ENCODE measurements around the gene ACOT11.

Gene ACOT11

DNA sequence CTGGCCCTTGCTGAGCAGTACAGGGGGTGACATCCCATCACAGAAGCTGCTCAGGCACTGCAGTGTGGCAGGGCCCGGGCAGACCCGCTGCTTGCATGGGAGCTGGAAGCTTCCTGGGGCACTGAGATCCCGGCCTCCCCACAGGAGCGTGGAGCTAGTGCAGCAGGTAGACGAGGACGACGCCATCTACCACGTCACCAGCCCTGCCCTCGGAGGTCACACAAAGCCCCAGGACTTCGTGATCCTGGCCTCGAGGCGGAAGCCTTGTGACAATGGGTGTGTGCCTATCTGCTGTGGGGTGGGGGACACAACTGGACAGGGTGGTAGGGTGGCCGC is 58.9 kb downstream of the ACOT11 start:
- no peak overlapping the region for H3K9ac ChIP-seq (ENCODE audit: low read length)
- no peaks in the 10 kb centered on the region for H3K9me2 ChIP-seq (replicated peaks; ENCODE audit: insufficient read depth, low read length)
- H3K4me3 ChIP-seq (ENCODE audit: low read length), result no peak overlapping the region
- TF ChIP-seq, protein P1, sequence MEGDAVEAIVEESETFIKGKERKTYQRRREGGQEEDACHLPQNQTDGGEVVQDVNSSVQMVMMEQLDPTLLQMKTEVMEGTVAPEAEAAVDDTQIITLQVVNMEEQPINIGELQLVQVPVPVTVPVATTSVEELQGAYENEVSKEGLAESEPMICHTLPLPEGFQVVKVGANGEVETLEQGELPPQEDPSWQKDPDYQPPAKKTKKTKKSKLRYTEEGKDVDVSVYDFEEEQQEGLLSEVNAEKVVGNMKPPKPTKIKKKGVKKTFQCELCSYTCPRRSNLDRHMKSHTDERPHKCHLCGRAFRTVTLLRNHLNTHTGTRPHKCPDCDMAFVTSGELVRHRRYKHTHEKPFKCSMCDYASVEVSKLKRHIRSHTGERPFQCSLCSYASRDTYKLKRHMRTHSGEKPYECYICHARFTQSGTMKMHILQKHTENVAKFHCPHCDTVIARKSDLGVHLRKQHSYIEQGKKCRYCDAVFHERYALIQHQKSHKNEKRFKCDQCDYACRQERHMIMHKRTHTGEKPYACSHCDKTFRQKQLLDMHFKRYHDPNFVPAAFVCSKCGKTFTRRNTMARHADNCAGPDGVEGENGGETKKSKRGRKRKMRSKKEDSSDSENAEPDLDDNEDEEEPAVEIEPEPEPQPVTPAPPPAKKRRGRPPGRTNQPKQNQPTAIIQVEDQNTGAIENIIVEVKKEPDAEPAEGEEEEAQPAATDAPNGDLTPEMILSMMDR (IDR thresholded peaks at IDR 0.05; ENCODE audit: low read length), result no peak
- TF ChIP-seq EZH2phosphoT487 (IDR thresholded peaks at IDR 0.05; ENCODE audit: low read length) (no peak), EZH2 (optimal IDR thresholded peaks at IDR 0.05; ENCODE audit: low read depth, low read length) (no peak)
- peaks cover 13% of the 10 kb centered on the region for H3K4me1 ChIP-seq (ENCODE audit: low read length)
- H2AFZ ChIP-seq (ENCODE audit: low read length), result no peak overlapping the region
- no peaks in the 10 kb centered on the region for H3K9me3 ChIP-seq (replicated peaks; ENCODE audit: insufficient read depth, low read length)
- no peak overlapping the region for H3K27ac ChIP-seq (ENCODE audit: low read length)
- H3K27me3 ChIP-seq (replicated peaks; ENCODE audit: insufficient read depth, low read length), result no peaks in the 10 kb centered on the region
- no peak overlapping the region for H3K4me2 ChIP-seq (ENCODE audit: low read depth, low read length)
- no peaks in the 10 kb centered on the region for H4K20me1 ChIP-seq (ENCODE audit: insufficient read depth, low read length)
- H3F3A ChIP-seq (ENCODE audit: insufficient read depth, low read length), result peaks cover 5% of the 10 kb centered on the region; the same call in 1 of the 2 replicates
- H3K79me2 ChIP-seq (ENCODE audit: low read length), result no peaks in the 10 kb centered on the region
- no peak for DNase-seq
- H3K36me3 ChIP-seq (replicated peaks; ENCODE audit: insufficient read depth, low read length), result no peaks in the 10 kb centered on the region

DNA sequence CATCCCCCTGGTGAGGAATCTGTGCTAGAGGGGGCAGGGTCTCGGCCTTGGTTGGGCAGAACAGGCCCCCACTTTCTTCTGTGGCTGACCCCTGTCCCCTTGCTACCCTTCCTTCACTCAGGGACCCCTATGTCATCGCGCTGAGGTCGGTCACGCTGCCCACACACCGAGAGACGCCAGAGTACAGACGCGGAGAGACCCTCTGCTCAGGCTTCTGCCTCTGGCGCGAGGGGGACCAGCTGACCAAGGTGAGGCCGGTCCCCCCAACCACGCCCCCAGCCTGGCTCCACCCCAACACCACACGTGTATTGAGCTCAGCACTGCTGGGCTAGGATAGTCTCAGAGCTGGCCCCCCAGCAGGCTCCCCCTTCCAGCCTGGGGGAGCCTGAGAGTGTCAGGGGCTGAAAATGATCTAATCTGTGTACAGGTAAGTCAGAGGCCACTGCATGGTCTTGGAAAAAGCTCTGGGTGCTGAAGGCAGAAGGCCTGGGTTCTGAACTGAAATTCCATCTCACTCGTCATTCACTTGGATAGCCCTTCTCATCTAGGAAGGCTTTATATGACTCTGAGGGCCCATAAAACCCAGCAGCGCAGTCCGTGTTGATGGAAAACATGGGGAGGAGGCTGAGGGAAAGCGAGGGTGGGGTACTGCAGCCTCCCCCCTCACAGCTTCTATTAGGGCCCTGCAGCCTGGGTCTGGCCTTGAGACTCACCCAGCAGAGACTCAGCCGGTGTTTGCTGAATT is 60.0 kb downstream of the ACOT11 start:
- no peaks in the 10 kb centered on the region for H3K27me3 ChIP-seq (replicated peaks; ENCODE audit: insufficient read depth, low read length)
- DNase-seq, result no peak
- H3K4me3 ChIP-seq (ENCODE audit: low read length), result no peak overlapping the region
- H4K20me1 ChIP-seq (ENCODE audit: insufficient read depth, low read length), result no peaks in the 10 kb centered on the region
- H3K9me2 ChIP-seq (replicated peaks; ENCODE audit: insufficient read depth, low read length), result no peaks in the 10 kb centered on the region
- H3F3A ChIP-seq (ENCODE audit: insufficient read depth, low read length), result peaks cover 5% of the 10 kb centered on the region; the same call in 1 of the 2 replicates
- no peak overlapping the region for H3K27ac ChIP-seq (ENCODE audit: low read length)
- no peaks in the 10 kb centered on the region for H3K9me3 ChIP-seq (replicated peaks; ENCODE audit: insufficient read depth, low read length)
- no peak overlapping the region for H3K9ac ChIP-seq (ENCODE audit: low read length)
- H3K4me2 ChIP-seq (ENCODE audit: low read depth, low read length), result no peak overlapping the region
- no peak overlapping the region for H2AFZ ChIP-seq (ENCODE audit: low read length)
- H3K79me2 ChIP-seq (ENCODE audit: low read length), result no peaks in the 10 kb centered on the region
- no peaks in the 10 kb centered on the region for H3K36me3 ChIP-seq (replicated peaks; ENCODE audit: insufficient read depth, low read length)
- TF ChIP-seq, protein P1 (IDR thresholded peaks at IDR 0.05; ENCODE audit: low read length), result no peak
- TF ChIP-seq EZH2phosphoT487 (IDR thresholded peaks at IDR 0.05; ENCODE audit: low read length) (no peak), EZH2 (optimal IDR thresholded peaks at IDR 0.05; ENCODE audit: low read depth, low read length) (no peak)
- H3K4me1 ChIP-seq (ENCODE audit: low read length), result peaks cover 13% of the 10 kb centered on the region

DNA sequence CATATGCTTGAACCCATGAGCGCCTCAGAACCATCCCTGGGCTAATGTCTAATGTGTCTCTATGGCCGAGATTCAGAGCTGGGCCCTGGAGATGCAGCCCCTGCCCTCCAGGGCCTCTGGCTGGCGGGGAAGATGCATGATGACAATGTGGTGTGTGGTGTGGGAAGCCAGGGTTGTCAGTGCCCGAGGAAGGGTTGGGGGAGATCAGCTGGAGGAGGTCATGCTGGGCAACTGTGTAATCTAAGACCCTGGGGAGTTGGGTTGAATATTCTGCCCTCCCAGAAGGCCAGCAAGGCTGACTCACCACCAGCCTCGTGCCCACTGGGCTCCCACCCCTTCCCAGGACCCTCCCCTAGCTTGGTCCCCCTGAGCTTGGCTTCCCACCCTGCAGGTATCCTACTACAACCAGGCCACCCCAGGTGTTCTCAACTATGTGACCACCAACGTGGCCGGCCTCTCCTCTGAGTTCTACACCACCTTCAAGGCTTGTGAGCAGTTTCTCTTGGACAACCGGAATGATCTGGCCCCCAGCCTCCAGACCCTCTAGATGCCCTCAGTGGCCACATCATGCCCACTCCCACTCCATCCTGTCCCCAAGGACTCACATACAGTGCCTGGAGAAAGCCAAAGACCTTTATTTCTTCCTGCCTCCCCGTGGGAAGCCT is 60.7 kb downstream of the ACOT11 start:
- no peak overlapping the region for H3K4me3 ChIP-seq (ENCODE audit: low read length)
- TF ChIP-seq EZH2phosphoT487 (IDR thresholded peaks at IDR 0.05; ENCODE audit: low read length) (no peak), EZH2 (optimal IDR thresholded peaks at IDR 0.05; ENCODE audit: low read depth, low read length) (no peak)
- TF ChIP-seq, protein P1 (IDR thresholded peaks at IDR 0.05; ENCODE audit: low read length), result no peak
- no peaks in the 10 kb centered on the region for H3K27me3 ChIP-seq (replicated peaks; ENCODE audit: insufficient read depth, low read length)

More for the DNA sequence above, 60.7 kb downstream of the ACOT11 start:
- Histone ChIP-seq H3K9me2 (replicated peaks; ENCODE audit: insufficient read depth, low read length) (no peaks in the 10 kb centered on the region), H3K27ac (ENCODE audit: low read length) (no peak overlapping the region), H3K9ac (ENCODE audit: low read length) (no peak overlapping the region), H4K20me1 (ENCODE audit: insufficient read depth, low read length) (no peaks in the 10 kb centered on the region), H2AFZ (ENCODE audit: low read length) (no peak overlapping the region), H3K4me2 (ENCODE audit: low read depth, low read length) (no peak overlapping the region), H3F3A (ENCODE audit: insufficient read depth, low read length) (peaks cover 5% of the 10 kb centered on the region; the same call in 1 of the 2 replicates), H3K36me3 (replicated peaks; ENCODE audit: insufficient read depth, low read length) (no peaks in the 10 kb centered on the region), H3K79me2 (ENCODE audit: low read length) (no peaks in the 10 kb centered on the region), H3K9me3 (replicated peaks; ENCODE audit: insufficient read depth, low read length) (no peaks in the 10 kb centered on the region), H3K4me1 (ENCODE audit: low read length) (peaks cover 13% of the 10 kb centered on the region)
- DNase-seq, result no peak

Data from MM.1S (cell line).